Stimulated activated CD4-positive, alpha-beta T cell treated with anti-CD3 and anti-CD28 coated beads, Interleukin-1b, Interleukin-23, amount 100 ng/mL, for 24 hours (primary cell): ENCODE measurements around the gene PRKG2.

Experiments used
- DNase-seq, 4 experiments: peaks; one replicate each; pipeline ENCODE4 v3.0.0-alpha.2; 2020; ENCODE audit warnings: low read depth in 4 of 4, low spot score in 1 of 4

The PRKG2 gene

DNA sequence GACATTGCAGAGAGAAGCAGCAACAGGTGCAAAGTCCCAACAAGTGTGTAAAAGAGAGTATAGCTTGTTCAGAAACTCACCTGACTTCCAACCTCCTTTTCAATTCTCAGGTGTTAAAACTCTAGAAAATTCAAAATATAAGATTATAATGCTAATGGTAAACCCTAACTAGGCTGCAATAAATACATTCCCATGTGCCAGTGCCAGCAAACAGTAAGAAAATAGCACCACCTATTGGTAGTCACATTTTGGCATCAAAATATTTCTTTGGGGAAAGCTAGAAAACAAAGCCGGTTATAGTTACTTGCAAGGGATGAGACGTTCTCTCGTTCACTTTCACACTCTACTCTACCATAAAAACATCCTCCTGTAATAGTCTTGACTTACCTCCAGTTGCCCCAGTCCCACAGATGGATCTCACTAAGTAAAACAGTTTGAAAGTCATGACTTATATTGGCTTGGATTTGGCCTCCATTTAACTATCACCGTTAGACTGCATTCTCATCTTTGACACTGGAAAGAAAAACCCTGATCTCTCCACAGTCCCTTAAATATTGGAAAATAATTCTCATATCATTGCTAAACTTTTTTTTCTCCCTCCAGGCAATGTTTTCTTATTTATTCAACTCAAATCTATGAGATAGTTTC is 174.9 kb downstream of the PRKG2 start:
- DNase-seq, result no peak

DNA sequence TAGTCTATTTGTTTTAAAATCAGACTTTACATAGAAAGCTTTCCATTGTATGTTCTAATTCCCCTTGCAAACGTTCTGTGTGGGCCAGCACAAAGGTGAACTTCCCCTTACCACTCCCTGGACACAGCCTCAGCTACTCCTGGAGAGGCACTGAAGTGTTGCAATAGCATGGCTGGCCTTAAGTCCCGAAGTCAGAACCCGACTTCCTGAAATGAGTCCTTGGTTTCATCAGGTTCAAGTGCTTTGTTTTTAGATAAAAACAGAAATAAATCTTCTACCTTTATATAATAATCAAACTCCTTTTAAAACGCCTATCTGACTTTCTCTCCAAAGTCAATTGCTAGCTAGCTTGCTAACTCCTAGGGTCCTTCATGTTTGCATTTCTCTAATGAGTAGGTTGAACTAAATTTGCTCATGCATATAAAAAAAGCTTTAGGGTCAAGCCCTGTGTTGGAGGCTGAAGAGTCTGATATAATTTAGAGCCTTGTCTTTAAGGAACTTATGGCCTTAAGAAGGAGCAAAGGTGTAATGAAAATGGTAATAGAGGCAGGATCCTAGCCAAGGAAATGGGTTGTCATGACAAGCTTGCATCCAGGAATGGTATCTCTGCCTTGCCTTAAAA is 175.6 kb downstream of the PRKG2 start:
- no peak for DNase-seq

DNA sequence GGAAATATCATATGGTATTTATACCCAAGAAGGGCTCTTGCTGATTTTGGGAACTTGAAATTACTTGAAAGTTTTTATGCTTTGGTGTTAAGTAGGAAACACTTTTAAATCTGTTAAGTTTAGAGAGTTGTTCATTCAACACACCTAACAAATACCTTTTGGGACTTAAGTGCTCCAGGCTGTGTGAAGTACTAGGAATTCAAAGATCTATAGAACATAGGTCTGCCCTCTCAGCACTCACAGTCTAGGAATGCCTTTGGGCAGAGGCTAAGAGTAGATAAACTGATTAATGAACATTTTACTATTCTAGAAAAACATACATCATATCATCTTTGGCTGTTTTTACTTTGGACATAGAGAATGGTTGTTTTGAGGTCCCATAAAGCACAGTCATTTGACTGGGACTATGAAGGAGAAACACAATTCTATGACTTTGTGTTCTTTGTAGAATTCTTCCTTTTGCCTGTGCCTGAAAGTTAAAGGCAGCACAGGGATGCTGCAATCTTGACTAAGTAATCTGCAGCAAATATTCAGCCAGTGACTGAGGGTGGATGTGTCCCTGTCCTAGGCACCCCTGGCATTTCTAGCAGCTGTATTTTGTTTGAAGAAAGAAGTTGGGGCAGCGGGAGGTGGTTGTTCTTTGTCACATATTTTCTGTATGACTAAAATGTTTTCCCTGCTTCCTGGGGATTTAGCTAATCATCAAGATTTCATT is 176.2 kb downstream of the PRKG2 start:
- DNase-seq, result no peak
